KOPT-K1 (cell line): ENCODE data around the gene LSM6.

Experiments
- H3K27ac ChIP-seq: fragments of 200-600 bp; sonication (generic); 2 replicates; pipeline ENCODE4 v1.5.1; 2016; ENCODE audit warnings: antibody characterized with exemption, mild to moderate bottlenecking, low read depth, low read length; ENCODE audit not compliant: poor library complexity, severe bottlenecking
- H3K36me3 ChIP-seq: fragments of 200-600 bp; sonication (generic); 2 replicates; pipeline ENCODE4 v1.5.1; 2017; ENCODE audit warnings: antibody characterized with exemption, mild to moderate bottlenecking, low read length, moderate library complexity; ENCODE audit not compliant: insufficient read depth
- H3K9me3 ChIP-seq: fragments of 200-600 bp; sonication (generic); 2 replicates; pipeline ENCODE4 v1.5.1; 2017; ENCODE audit warnings: antibody characterized with exemption, low read length, mild to moderate bottlenecking; ENCODE audit not compliant: insufficient read depth, poor library complexity, severe bottlenecking

The LSM6 gene

DNA sequence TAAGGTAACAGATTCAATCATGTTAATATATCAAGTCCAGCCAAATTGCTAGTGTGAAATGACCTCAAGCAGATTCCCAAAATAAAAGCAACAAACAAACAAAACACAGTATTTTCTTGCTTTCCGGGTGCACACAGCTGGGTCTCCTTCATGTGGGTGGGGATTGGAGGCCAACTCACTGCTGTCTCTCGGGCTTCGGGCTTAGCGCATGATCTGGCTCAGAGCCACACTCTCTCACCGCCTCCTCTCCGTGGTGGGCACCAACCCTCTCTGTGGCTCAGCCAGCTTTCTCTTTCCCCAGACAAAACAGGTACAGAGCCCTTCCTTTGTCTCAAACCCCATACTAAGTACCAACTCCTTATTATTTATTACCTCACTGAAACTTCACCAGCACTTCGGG is 35.9 kb downstream of the LSM6 start:
- Histone ChIP-seq H3K27ac (no peak overlapping the region), H3K9me3 (no peaks in the 10 kb centered on the region), H3K36me3 (no peaks in the 10 kb centered on the region)

DNA sequence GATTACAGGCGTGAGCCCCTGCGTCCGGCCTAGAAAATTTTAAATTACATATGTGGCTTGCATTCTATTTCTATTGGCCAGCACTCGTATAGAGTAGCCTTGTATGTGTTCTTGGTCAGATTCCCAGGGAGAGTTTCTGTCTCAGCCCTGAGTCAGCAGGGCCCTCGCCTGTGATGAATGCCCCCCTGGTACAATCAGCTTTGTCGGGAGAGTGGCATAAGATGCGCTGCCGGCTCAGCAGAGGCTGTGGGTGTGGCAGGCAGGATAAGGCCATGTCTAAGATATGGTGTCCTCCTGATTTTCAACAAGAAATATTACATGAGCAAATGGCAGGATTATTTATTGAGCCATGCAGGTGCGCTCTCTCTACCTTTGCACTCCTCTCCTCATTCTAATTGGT is 37.3 kb downstream of the LSM6 start:
- Histone ChIP-seq H3K27ac (no peak overlapping the region), H3K9me3 (no peaks in the 10 kb centered on the region), H3K36me3 (no peaks in the 10 kb centered on the region)

DNA sequence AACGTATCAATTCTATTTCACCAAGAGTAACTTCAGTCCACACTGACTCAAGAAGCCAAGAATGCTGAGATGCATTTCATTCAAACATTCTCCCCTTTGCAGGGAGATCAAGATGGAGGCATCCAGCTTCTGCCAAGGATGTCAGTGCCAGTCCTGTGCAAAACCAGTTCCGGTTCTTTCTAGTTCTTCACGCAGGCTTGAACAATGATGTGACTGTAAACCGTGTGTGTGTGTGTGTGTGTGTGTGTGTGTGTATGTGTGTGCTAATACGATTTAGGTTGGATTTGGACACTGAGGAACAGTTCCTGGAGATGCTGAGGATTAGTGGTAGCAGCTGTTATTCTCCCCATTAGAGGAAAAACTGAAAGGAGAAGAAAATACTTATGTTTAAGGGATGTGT is 38.7 kb downstream of the LSM6 start, which contains the start of gene REELD1:
REELD1 (plus strand) TSS at position 301 of the 400 bp plus-strand sequence. CDS start 2,415 bp downstream, outside the sequence.
- Histone ChIP-seq H3K9me3 (no peaks in the 10 kb centered on the region), H3K36me3 (no peaks in the 10 kb centered on the region), H3K27ac (no peak within 1 kb of the TSS)

DNA sequence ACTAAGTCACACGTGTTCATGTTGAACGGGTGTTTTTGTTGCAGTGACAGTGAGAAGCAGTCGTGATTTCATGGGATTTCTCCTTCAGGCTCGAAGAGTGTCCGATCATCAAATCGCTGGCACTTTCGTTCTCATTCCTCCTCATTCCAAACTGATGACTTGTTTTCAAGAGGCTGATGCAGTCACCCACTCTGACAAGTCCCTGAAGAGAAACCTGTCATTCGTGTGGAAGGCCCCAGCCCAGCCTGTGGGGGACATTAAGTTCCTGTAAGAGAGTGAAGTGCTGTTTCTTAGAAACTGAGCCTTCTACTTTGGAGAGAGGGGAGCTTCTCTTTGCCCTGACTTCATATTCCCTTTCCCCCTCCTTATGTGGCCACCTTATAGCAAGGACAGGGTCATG is 46.8 kb downstream of the LSM6 start:
- no peaks in the 10 kb centered on the region for H3K36me3 ChIP-seq
- H3K27ac ChIP-seq: no peak overlapping the region
- H3K9me3 ChIP-seq: no peaks in the 10 kb centered on the region

DNA sequence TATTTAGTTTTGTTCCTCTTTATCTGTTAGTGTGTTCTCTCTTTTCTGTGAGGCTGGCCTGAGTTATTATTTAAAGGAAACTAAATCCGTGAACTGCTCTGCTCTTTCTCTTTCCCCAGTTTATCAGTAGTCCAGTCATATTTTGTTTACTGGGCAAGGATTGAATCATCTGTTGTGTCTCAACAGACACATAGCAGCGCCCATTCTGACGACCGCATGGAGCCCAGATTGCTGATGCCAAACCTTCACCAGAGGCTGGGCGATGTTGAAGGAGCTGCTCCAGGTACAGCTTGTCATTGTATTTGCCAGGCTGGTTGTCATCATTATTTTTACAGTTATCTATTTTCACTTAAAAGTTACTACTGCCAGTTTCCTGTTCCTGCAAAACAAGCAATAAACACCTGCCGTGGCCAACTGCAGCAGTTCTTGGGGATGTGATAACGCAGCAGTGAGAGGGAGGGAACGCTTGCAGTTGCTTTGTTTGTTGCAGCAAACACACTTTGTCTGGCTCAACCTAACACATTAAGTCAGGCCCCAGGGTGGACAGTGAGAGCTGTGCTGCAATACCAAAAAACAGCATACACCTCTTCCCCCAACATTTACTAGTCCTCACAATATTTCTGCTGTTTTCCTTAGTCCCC is 48.9 kb downstream of the LSM6 start:
- Histone ChIP-seq H3K9me3 (no peaks in the 10 kb centered on the region), H3K27ac (no peak overlapping the region), H3K36me3 (no peaks in the 10 kb centered on the region)

DNA sequence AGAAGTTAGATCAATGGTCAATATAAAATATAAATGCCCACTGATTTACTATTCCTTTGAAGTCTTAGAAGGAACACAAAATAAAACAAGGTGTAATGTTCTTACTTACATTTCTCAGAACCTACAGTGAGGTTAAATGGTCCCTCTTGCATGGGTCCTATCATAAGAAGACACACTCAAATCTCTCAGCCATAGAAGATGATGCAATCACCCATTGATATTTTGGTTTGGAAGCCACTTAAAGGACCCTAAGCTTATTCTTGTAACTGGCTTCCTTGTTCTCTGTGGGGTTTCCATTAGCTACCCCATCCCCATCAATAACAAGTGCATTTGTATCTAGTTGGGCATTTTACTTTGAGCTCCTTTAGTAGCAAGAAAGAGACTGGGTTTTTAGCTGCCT is 53.9 kb downstream of the LSM6 start:
- Histone ChIP-seq H3K27ac (no peak overlapping the region), H3K36me3 (no peaks in the 10 kb centered on the region), H3K9me3 (peaks cover 4% of the 10 kb centered on the region)

DNA sequence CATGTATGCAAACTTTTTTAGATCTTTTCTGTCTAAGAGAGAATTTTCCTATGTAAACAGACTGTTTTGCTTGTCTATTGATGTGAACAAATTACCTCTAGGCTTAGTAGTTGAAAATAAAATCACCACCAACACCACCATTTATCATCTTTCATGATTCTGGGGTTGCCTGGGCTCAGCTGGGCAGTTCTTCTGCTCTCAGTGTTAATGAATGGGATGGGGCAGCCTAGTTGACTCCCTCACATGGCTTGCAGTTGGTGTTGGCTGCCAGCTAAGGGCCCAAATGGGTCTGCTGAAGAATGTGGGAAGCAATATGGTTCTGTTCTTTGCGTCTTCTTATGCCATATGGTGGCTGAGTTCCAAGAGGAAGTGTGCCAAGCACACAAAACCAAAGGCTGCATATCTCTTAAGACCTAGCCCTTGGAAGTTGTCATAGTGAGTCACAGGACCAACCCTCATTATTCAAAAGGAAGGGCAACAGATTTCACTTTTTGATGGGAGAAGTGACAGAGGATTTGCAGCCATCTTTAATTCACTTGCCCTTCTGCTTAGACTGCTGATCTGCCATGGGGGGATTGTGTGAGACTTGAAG is 56.7 kb downstream of the LSM6 start:
- no peak overlapping the region for H3K27ac ChIP-seq
- H3K9me3 ChIP-seq: peaks cover 4% of the 10 kb centered on the region
- no peaks in the 10 kb centered on the region for H3K36me3 ChIP-seq

DNA sequence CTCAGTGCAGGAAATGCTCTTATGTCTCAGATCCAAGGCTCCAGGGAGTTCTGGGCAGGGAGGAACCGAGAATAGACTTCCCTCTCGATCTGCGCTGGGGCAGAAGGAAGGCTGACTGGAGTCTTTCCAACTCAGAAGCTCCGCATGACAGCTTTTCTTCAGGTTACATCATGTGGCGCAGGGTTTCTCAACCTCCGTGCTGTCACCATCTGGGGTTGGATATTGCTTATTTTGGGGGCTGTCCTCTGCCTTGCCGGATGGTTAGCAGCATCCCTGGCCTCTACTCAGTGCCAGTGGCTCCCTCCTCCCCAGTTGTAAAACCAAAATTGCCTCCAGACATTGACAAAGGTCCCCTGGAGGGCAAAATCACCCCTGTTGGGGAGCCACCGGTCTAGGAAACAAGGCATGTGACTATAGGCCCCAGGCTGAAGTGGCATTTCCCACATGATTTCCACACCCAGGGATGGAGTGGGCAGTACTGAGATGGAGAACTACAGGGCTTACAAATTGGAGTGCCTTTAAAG is 60.2 kb downstream of the LSM6 start:
- Histone ChIP-seq H3K27ac (no peak overlapping the region), H3K9me3 (peaks cover 4% of the 10 kb centered on the region), H3K36me3 (no peaks in the 10 kb centered on the region)

DNA sequence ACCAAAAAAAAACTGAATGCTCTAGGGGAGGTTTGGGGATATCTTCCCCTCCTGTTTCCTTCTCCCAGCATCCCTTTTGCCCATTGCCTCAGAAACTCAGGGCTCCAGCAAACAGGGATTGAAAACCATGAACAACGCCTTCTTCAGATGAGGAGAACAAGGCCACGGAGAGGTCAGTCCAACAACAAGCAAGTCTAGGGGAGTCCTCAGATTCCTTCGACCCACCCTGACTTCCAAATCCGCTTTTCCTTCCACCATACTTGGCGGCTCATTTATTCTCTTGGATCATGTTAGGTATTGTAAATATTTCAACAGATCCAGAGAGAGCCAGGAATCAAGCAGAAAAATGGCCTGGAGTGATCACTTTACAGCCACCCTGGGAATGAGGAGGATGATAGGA is 60.7 kb downstream of the LSM6 start:
- no peak overlapping the region for H3K27ac ChIP-seq
- H3K9me3 ChIP-seq: peaks cover 4% of the 10 kb centered on the region
- no peaks in the 10 kb centered on the region for H3K36me3 ChIP-seq

DNA sequence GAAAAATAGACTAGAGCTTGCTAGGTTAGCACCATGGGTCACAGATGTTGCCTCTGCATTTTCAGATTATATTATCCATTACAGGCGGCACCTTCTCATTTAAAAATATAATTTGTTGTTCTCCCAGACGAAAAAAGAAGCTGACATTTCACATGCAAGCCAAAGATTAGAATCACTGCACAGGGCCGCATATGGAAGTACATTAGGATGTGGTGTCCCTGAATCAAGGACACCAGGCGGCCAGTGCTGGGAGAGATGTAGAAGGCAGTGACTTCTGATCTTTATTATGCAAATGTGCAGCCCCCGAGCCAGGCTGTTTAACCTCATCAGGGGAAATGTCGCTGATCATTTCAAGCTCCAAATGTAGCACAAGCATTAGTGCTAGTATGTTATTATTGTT is 61.6 kb downstream of the LSM6 start:
- peaks cover 3% of the 10 kb centered on the region for H3K9me3 ChIP-seq
- no peak overlapping the region for H3K27ac ChIP-seq
- no peaks in the 10 kb centered on the region for H3K36me3 ChIP-seq

DNA sequence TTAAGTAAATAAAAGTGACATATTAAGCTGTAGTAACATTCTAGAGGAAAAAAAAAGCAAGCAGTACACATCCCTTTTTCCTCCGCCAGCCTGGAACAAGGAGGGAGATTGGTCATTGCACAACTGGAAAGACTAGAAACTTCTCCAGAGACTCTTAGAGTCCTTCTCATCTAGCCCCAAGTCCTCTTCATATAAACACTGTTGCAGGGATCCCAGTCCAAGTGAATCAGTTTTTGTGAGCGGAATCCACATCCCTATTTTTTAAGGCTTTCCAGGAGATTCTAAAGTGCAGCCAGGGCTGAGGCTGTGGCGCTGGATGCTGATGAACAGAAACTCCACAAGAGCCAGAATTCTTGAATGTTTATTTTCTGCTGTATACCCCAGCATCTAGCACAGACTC is 62.6 kb downstream of the LSM6 start:
- Histone ChIP-seq H3K9me3 (no peaks in the 10 kb centered on the region), H3K36me3 (no peaks in the 10 kb centered on the region), H3K27ac (no peak overlapping the region)
